Testis (tissue), 2 donors: ENCODE measurements around the gene NKIRAS1.

Experiments
- CTCF ChIP-seq, 3 experiments: fragments of 450-650 bp in 2 of 3; fragments of 200-600 bp in 1 of 3; sonication (generic) in 1 of 3; IDR thresholded peaks; one replicate each; pipeline ENCODE4 v1.5.1; 2016 to 2019; ENCODE audit warnings: antibody characterized with exemption in 3 of 3, mild to moderate bottlenecking in 2 of 3, moderate library complexity in 1 of 3
- POLR2A ChIP-seq: fragments of 450-650 bp; IDR thresholded peaks from one replicate; pipeline ENCODE4 v1.6.1; 2017; ENCODE audit warnings: antibody characterized with exemption, mild to moderate bottlenecking, moderate library complexity

GRCh38 chr3:23919628-23920027, 2.8 kb upstream of the NKIRAS1 start:
- TF ChIP-seq CTCF (IDR thresholded peaks at IDR 0.05) (no peak), POLR2A (no peak)
